NCI-H2171 (cell line): ENCODE data around the gene SUPT4H1.
A peak's percentile ranks its signal among the peaks of the same experiment; 100 is the strongest.

Experiments
- DNase-seq: peaks from one replicate; lab custom pipeline; 2025; lab: John Stamatoyannopoulos, UW

The SUPT4H1 gene

DNA sequence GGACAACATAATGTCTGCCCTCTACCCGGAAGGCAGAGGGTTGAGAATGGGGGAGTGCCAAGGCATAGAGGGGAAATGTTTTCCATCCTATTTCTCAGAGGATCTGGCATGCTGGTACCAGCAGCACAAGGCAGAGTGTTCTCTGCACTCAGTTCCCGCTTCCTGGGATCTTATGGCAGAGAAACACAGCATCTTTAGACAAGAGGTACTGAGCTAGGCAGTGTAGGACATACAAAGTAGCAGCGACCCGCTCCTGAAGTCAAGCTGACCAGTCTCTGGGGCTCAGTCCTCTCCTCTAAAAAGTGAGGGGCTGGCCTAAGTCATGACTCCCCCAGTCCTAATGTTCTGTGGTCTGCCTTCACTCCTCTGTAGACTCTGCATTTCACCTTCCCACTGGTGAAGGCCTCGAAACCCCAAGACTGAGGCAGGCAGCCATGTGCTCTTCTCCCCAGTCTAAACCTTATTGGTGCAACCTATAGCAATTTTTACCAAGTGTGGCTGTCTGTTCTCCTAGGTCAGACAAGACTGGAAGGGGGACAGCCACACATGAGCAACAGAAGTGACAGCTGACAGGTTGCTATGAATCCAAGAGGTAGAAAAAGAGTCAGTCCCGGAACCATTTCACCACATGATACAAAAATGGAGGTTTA, 12.1 kb downstream of the SUPT4H1 start:
- no peak for DNase-seq

DNA sequence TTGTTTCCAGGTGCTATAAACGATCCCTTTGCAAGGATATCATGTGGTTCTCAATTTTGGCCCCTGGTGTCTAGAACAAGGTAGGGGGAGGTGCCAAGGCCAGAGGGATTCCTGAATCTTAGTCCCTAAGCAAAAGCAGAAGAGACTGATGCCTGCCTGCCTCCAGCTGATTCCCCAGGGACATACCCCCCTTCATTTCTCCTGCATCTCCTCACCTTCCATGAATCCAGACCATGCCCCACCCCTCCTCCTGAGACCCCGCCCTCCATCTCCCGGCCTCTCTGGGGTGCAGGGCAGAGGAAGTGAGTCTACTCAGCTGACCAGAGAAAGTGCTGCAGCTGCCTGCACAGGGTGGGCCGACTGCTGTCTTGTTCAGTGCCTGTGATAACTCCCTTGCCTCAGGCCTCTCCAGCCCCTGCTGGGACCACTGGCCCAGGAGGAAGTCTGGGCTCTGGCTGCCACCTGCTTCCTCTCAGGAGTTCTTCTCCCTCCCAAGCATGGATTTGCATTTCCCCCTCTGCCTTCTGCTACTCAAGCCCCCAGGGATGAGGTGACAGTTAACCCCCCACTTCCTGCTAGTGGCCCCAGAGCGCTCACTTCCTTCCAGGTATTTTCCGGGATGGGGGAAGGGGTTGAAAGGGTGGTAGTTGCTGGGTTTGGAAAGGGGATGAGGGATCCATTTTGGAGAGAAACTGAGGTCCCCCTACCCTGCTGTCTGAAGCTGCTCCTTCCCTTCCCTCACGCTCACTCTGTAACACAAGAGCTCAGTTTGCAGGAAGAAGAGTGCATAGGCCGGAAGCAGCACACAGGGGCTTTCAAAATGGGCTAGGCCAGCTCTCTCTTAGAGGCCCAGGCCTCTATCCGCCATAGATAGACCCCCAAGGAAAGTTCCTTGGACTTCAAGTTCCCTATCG, 12.9 kb downstream of the SUPT4H1 start:
- DNase-seq = peak; percentile 5

GRCh38 chr17:58338454-58338840, 13.6 kb downstream of the SUPT4H1 start:
- DNase-seq = no peak

GRCh38 chr17:58337600-58338453, 14.2 kb downstream of the SUPT4H1 start:
- DNase-seq = no peak

- no peak for DNase-seq
Observed at GRCh38 chr17:58337210-58337599, 14.8 kb downstream of the SUPT4H1 start.

DNA sequence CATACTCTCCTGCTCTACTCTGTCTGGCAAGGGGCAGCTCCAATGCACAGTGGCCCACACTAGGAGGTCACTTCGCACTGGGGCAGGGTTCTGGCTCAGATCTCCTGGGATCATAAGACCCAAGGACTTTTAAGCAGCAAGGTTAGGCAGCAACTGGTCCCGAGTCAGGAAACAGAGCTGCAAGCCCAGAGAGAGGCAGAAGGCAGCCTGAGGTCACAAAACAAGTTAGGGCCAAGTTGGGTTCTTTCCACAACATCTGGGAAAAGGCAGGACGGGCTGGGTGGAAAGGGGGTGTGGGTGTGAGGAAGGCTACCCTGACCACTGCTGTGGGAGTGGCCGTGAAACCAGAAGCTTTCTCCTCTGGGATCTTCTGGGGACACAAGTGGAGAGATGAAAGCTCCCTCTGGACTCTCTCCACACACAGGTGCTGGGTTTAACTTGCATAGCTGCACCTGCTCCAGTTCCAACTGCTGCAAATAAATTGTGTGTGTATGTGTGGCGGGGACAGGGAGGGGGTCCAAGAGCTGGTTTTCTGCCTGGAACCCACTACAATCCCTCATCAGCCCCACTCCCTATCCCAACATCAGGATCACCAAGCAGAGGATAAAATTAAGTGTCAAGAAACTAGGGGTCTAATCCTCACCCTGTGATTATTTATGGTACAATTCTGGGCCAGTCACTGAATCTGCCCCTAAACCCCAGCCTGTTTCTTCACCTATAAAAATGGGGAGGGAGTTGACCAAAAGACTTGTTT, 15.4 kb downstream of the SUPT4H1 start:
- no peak for DNase-seq

DNA sequence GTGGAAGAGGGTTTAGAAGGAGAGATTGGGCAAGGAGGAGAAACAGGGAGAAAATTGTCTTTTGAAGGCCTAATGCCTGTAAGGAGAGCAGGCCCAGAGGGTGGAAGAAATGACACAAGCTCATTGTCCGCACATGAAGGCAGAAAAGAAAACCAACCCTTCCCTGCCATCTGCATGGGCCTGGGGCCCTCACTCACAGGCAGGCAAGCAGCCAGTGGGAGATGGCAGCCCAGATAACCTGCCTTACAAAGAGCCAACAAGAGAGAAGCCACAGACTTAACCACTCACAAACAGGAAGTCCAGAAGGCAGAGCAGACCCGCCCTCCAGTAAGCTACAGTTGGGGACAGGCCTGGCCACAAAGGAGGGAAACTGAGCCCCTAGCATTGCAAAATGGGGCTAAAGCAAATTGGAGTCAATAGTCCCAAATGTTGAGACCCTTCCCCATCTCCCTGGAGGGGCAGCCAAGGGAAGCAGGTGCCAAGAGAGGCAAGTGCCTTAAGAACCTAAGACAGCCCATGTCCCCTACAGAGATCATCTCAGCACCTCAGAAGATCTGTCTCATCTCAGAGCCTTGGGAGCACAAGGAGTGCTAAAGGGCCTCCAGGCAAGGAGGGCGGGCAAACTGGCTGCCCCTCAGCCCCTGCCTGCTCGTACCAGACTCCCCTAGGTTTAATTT, 16.1 kb downstream of the SUPT4H1 start:
- DNase-seq = no peak

GRCh38 chr17:58335061-58335731, 16.8 kb downstream of the SUPT4H1 start:
- DNase-seq = no peak

DNA sequence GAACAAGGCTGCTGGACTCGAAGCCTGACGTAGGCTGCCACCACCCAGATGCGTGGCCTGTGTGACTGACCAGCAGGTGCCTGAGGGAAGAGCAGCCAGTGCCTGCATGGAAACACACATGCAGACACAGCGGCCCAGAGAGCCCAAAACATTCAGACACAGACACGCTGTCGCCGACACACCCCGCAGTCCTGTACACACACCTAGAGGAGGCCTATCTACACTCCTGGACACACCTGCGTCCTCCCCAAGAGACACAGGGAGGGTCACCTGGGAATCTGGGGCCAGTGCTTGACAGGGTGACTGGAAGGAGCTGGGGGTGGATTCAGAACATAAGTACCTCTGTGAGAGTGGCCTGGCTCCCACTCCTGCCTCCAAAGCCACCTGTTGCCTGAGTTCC, 17.3 kb downstream of the SUPT4H1 start:
- no peak for DNase-seq

DNA sequence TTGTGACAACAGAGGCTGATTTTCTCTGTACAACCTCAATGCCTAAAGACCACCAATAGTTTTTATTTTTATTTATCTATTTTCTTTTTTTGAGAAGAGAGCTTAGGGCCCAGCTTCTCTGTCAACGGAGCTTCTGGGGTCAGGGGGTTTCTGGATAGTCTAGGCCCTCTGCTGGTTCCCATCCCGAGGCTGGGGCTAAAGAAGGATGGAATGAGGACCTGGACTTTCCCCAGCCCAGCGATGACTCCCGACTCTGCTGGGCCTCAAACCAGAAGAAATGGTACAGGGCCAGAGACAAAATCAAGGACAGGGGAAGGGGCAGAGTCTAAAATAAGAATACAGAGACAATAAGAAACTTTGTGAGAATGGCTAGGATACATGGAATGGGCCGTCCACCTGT, 17.7 kb downstream of the SUPT4H1 start:
- DNase-seq = no peak

DNA sequence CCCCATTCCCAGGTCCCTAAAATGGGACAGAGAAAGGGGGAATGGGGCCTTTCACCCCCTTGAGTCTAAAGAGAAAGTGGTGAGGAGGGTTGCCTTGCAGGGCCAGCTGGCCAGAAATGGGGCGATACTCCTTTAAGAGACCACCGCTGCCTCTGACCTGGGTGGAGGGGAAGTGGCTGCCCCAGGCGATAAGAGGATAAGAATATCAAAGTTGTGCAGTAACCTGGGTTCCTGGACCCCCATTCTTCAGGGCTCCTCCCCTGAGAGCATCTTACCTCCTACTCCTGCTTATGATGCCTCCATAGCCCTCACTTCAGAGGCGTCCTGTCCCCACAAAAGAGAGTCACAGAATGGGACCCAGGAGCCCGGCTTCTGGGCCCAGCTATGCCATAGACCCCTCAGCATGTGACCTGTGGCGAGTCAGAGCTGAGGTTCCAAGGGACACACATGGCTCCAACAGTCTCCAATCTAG, 18.2 kb downstream of the SUPT4H1 start:
- DNase-seq = no peak

DNA sequence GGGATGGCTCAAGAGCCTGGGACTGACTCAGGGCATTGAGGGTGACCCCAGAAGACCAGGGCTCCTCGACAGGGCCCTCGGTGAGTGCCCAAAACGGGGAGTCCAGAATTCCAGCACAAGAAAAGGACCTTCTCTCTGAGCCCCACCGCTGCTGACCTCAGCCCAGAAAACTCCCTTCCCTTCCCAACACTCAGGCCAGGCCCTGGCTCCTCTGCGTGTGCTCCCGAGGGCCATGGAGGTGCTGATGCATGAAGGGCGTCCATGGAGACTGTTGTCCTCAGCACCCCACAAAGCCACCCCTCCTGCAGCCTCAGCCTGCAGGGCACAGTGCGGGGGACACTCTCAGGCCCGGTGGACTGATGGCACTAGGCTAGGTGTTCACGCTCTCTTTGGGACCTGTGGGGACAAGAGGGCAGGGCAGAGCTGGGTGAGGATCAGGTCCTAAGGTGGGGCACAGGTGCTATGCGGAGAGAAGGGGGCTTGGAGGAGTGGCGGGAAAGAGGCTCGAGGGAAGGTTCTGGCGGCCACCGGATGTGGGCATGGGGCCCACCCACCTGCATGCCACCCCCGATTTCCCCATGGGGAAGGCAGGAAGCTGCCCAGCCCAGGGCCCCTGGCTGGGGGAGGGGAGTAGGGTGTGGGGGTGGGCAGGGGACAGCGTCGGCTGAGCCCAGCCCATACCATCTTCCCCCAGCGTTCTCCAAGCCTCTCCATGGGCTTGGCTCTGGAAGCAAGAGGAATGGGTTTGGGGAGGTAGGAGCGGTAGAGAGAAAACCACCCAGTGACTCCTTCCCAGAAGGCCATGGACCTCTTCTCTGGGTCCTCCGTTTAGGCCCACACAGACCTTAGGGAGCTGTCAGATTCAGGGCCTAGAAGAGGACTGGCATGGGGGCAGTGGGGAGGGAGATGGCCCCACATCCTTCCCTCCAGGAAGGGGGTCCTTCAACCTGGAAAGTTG, 18.9 kb downstream of the SUPT4H1 start:
- no peak for DNase-seq

- DNase-seq = no peak
Observed at GRCh38 chr17:58331815-58332777, 19.9 kb downstream of the SUPT4H1 start.

DNA sequence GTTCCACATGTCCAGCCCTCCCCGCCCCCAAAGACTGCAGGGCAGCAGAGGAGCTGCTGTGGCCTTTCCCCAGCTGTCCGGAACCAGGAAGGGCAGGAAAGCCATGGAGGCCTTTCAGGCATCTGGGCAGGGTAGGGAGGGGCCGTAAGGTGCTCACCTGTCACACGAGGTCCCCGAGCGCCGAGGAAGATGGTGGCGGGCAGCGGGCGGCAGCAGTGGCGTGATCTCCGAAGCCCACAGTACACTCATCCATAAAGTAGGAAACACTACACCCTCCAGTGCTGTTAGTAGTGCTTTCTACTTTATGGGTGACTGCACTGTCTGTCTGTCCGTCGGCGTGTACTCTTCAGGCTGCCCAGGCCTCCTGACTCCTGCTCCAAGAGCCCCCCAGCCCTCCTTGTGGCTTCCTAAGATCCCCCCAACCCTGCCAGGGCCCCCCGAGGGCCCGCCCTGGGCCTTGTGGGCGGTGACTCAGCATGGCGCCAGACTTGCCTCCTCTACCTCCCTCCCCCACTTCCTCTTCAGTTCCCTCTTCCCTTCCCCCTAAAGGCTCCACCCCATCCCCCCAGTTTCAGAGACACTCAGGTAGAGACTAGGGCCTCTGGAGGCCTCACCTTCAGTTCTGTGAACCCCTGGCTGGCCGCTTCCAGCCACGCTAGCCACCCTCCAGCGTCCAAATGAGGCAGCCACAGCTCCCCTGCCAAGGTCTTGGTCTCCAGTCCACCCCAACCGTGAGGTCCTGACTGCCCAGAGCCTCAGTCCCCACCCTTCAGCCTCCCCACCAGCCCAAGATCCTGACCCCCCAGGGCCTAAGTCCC, 20.8 kb downstream of the SUPT4H1 start:
- DNase-seq = no peak

DNA sequence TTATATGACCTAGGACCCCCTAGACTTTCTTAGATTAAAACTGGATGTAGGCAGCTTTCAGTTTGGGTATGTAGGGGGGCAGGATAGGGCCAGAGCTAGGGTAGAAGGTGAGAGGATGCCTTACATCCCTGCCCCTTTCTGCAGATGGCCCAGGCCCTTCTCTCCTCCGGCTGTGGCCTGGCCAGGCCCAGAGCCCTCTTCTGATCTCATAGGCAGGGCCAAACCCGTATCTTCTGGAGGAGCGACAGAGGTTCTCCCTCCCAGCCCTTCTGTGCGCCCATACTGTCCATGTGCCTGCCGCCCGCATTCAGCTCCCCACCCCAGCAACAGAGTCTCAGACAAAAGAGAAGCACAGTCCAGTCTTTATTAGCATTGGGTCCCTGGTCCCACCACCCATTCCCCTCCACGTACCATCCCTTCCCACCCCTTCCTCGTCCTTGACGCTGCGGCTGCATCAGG, 21.4 kb downstream of the SUPT4H1 start:
- no peak for DNase-seq

DNA sequence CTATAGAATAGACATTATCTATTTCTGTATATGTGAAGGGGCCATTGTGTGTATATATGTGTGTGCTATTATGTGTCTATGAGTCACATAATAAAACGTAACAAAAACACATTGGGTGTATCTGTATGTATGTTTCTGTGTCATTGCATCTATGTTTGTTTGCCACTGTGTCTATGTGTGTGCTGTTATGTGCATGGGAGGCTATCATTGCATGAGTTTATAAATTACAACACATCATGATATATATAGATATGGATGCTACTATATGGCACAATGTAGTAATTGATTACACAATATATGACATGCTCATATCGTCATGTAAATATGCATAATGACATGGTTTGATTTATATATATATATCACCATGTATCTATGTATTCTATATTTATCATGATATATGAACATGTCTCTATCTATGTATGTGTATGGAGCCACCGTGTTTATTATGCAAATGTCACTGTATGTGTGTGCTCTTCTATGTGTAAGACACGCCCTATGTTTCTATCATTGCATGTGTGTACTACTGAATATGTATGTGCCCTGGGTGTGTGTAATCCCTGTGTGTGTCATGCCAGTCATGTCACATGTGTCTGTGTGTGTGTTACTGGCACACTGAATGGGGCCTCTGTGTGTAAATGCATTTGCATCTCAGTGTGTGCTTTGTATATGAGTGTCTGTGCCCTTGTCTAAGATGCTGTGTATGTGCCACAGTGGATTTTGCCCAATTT, 22.0 kb downstream of the SUPT4H1 start:
- no peak for DNase-seq
